HEK293 (cell line): ENCODE measurements around the gene UACA.

Experiments
- CTCF ChIA-PET: fragments of 350-600 bp; formaldehyde crosslinking; extraction: SDS; loops from one replicate; lab custom pipeline; 2021; ENCODE audit warnings: antibody characterized with exemption; lab: Yijun Ruan, JAX
- POLR2A ChIA-PET: fragments of 300-600 bp; formaldehyde crosslinking; extraction: SDS; loops from one replicate; lab custom pipeline; 2020; ENCODE audit warnings: antibody characterized with exemption, inconsistent platforms; lab: Yijun Ruan, JAX
- H3K27ac ChIP-seq: fragments of 200-500 bp; sonication (Bioruptor generic); 2 replicates; pipeline ENCODE4 v1.5.1; 2014; ENCODE audit warnings: low read depth, low read length, control low read depth, inconsistent platforms; ENCODE audit errors: extremely low read depth
- H3K36me3 ChIP-seq, 2 experiments: fragments of 200-500 bp in 1 of 2; sonication (Bioruptor generic) in 1 of 2; 1 replicate in 1 of 2; 2 replicates in 1 of 2; pipeline ENCODE4 v1.5.1; 2014 to 2017; ENCODE audit warnings: inconsistent platforms in 2 of 2, low read length in 2 of 2; ENCODE audit not compliant: control insufficient read depth in 2 of 2, insufficient read depth in 1 of 2
- H3K4me1 ChIP-seq: fragments of 200-500 bp; sonication (Bioruptor generic); 2 replicates; pipeline ENCODE4 v1.5.1; 2014; ENCODE audit warnings: mild to moderate bottlenecking, low read length, inconsistent platforms; ENCODE audit not compliant: control insufficient read depth, insufficient read depth
- H3K4me3 ChIP-seq: 2 replicates; pipeline ENCODE4 v1.5.1; 2011; ENCODE audit warnings: low read depth, mild to moderate bottlenecking, control low read depth, low read length, moderate library complexity
- H3K9me3 ChIP-seq: fragments of 200-500 bp; sonication (Bioruptor generic); 2 replicates; pipeline ENCODE4 v1.5.1; 2014; ENCODE audit warnings: low read depth, low read length, inconsistent platforms; ENCODE audit not compliant: control insufficient read depth, insufficient read depth
- GFI1B ChIP-seq: fragments of 450-650 bp; formaldehyde crosslinking; IDR thresholded peaks from 2 replicates; pipeline ENCODE4 v1.5.1; 2016; ENCODE audit warnings: missing biosample characterization, missing genetic modification characterization
- ZBTB17 ChIP-seq: fragments of 450-650 bp; formaldehyde crosslinking; IDR thresholded peaks from 2 replicates; pipeline ENCODE4 v1.5.1; 2016; ENCODE audit warnings: missing biosample characterization, missing genetic modification characterization
- ZEB2 ChIP-seq: fragments of 450-650 bp; formaldehyde crosslinking; IDR thresholded peaks from 2 replicates; pipeline ENCODE4 v1.5.1; 2016; ENCODE audit warnings: missing biosample characterization, missing genetic modification characterization
- ZNF10 ChIP-seq: fragments of 450-650 bp; formaldehyde crosslinking; IDR thresholded peaks from 2 replicates; pipeline ENCODE4 v1.5.1; 2017; ENCODE audit warnings: missing biosample characterization, missing genetic modification characterization
- ZNF214 ChIP-seq: fragments of 450-650 bp; formaldehyde crosslinking; IDR thresholded peaks from 2 replicates; pipeline ENCODE4 v1.5.1; 2017; ENCODE audit warnings: missing biosample characterization, mild to moderate bottlenecking, missing genetic modification characterization, borderline replicate concordance
- ZNF335 ChIP-seq: fragments of 450-650 bp; formaldehyde crosslinking; conservative IDR thresholded peaks from 2 replicates; pipeline ENCODE4 v1.5.1; 2016; ENCODE audit warnings: missing biosample characterization, missing genetic modification characterization
- ZNF600 ChIP-seq: fragments of 450-650 bp; formaldehyde crosslinking; IDR thresholded peaks from 2 replicates; pipeline ENCODE4 v1.5.1; 2016; ENCODE audit warnings: missing biosample characterization, missing genetic modification characterization
- ZNF791 ChIP-seq: fragments of 450-650 bp; formaldehyde crosslinking; IDR thresholded peaks from 2 replicates; pipeline ENCODE4 v1.5.1; 2016; ENCODE audit warnings: missing biosample characterization, missing genetic modification characterization
- TF ChIP-seq, protein P1 (sequence below): fragments of 450-650 bp; formaldehyde crosslinking; conservative IDR thresholded peaks from 2 replicates; pipeline ENCODE4 v1.5.1; 2016; ENCODE audit warnings: low read depth, missing biosample characterization, missing genetic modification characterization
- TF ChIP-seq, protein P2 (sequence below): fragments of 450-650 bp; formaldehyde crosslinking; IDR thresholded peaks from 2 replicates; pipeline ENCODE4 v1.5.1; 2016; ENCODE audit warnings: missing biosample characterization, missing genetic modification characterization
- TF ChIP-seq, protein P3 (sequence below): fragments of 450-650 bp; formaldehyde crosslinking; IDR thresholded peaks from 2 replicates; pipeline ENCODE4 v1.5.1; 2017; ENCODE audit warnings: missing biosample characterization, missing genetic modification characterization
- TF ChIP-seq, protein P4 (sequence below): fragments of 450-650 bp; formaldehyde crosslinking; IDR thresholded peaks from 2 replicates; pipeline ENCODE4 v1.5.1; 2016; ENCODE audit warnings: missing biosample characterization, missing genetic modification characterization
- TF ChIP-seq, protein P5 (sequence below): fragments of 450-650 bp; formaldehyde crosslinking; IDR thresholded peaks from 2 replicates; pipeline ENCODE4 v1.5.1; 2017; ENCODE audit warnings: missing biosample characterization, mild to moderate bottlenecking, missing genetic modification characterization, moderate library complexity
- TF ChIP-seq, protein P6 (sequence below): fragments of 450-650 bp; formaldehyde crosslinking; IDR thresholded peaks from 2 replicates; pipeline ENCODE4 v1.5.1; 2016; ENCODE audit warnings: missing biosample characterization, missing genetic modification characterization

UACA gene

DNA sequence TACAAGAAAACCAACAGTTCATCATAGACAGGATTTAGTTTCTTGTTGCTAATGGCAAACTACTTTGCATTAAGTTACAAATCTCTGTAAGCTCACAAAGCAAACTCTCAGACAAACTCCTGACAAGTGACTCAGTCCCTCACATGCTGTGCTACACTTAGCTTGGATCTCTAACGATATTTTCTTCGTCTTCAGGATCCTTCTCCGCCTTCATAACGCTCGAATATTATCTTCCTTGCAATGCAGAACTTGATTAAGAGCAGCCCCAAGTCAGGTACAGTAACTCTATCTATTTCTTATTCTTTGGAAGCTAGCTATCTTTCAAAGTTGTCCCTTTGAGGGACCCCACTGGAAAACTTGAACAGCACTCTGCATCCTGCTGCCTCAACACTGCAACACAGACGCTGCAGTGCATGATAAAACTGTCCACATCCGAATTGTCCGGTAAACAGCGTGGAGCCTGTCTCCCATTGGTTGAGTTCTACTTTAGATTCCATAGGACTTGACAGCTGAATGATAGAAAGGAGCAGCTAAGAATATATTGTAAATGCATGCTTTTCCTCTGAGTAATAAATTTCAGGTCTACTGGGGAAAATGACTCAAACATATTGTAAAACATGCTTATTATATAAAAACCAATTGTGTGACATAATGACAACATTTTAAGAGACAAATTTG lies 61.3 kb downstream of the UACA start (continued):
- TF ChIP-seq ZEB2 (tag by site-specific recombination) (peak; percentile 54; the same call in 1 of the 2 replicates), ZNF600 (tag by site-specific recombination) (peak; percentile 99)
- TF ChIP-seq, protein P1, sequence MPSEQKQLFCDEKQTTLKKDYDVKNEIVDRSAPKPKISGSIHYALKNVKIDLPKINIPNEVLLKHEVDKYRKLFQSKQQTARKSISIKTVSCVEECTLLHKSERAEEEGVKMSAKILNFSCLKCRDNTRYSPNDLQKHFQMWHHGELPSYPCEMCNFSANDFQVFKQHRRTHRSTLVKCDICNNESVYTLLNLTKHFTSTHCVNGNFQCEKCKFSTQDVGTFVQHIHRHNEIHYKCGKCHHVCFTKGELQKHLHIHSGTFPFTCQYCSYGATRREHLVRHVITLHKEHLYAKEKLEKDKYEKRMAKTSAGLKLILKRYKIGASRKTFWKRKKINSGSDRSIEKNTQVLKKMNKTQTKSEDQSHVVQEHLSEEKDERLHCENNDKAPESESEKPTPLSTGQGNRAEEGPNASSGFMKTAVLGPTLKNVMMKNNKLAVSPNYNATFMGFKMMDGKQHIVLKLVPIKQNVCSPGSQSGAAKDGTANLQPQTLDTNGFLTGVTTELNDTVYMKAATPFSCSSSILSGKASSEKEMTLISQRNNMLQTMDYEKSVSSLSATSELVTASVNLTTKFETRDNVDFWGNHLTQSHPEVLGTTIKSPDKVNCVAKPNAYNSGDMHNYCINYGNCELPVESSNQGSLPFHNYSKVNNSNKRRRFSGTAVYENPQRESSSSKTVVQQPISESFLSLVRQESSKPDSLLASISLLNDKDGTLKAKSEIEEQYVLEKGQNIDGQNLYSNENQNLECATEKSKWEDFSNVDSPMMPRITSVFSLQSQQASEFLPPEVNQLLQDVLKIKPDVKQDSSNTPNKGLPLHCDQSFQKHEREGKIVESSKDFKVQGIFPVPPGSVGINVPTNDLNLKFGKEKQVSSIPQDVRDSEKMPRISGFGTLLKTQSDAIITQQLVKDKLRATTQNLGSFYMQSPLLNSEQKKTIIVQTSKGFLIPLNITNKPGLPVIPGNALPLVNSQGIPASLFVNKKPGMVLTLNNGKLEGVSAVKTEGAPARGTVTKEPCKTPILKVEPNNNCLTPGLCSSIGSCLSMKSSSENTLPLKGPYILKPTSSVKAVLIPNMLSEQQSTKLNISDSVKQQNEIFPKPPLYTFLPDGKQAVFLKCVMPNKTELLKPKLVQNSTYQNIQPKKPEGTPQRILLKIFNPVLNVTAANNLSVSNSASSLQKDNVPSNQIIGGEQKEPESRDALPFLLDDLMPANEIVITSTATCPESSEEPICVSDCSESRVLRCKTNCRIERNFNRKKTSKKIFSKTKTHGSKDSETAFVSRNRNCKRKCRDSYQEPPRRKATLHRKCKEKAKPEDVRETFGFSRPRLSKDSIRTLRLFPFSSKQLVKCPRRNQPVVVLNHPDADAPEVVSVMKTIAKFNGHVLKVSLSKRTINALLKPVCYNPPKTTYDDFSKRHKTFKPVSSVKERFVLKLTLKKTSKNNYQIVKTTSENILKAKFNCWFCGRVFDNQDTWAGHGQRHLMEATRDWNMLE (tag by site-specific recombination): 0 out of 2 replicates have a peak, but pooled peaks have one; percentile 26
- TF ChIP-seq, protein P2, sequence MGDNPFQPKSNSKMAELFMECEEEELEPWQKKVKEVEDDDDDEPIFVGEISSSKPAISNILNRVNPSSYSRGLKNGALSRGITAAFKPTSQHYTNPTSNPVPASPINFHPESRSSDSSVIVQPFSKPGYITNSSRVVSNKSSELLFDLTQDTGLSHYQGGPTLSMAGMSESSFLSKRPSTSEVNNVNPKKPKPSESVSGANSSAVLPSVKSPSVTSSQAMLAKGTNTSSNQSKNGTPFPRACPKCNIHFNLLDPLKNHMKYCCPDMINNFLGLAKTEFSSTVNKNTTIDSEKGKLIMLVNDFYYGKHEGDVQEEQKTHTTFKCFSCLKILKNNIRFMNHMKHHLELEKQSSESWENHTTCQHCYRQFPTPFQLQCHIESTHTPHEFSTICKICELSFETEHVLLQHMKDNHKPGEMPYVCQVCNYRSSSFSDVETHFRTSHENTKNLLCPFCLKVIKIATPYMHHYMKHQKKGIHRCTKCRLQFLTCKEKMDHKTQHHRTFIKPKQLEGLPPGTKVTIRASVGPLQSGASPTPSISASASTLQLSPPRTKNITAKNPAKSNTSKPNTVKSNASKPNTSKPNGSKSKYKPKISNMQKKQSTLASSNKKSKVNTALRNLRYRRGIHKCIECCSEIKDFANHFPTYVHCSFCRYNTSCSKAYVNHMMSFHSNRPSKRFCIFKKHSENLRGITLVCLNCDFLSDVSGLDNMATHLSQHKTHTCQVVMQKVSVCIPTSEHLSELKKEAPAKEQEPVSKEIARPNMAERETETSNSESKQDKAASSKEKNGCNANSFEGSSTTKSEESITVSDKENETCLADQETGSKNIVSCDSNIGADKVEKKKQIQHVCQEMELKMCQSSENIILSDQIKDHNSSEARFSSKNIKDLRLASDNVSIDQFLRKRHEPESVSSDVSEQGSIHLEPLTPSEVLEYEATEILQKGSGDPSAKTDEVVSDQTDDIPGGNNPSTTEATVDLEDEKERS: no peak

DNA sequence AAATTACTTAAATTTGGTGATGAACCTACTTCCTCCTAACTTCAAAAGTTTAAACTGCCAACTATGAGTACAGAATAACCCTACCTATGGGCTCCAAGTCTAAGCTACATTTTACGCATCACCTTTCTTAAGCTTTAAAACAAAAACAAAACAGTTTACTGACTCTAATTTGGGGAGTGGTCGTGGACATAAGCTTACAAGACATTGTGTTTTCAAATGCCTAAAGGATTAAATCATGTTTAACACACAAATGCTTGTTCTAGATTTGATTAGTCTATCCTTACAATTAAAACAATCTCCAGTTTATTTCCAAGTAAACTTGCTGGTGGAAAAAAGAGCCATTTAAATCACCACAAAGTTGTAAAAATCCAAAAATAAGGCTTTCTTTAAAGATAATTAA lies 62.2 kb downstream of the UACA start:
- TF ChIP-seq ZBTB17 (tag by site-specific recombination): peak; percentile 59; the same call in 1 of the 2 replicates
- TF ChIP-seq ZNF10: no peak
- POLR2A ChIA-PET: interaction anchor here (1.0 to 2.0 kb wide), 3 partner anchors 10 to 63 kb away, joined by 4 to 6 read pairs (median 4); partner anchors contain the start of gene UACA
- CTCF ChIA-PET: interaction anchor here (0.7 to 4.7 kb wide), 6 partner anchors 13 to 112 kb away, joined by 3 to 49 read pairs (median 15); no protein-coding TSS in a partner anchor
- Histone ChIP-seq H3K36me3 (no peaks in the 10 kb centered on the region), H3K4me1 (peaks cover 56% of the 10 kb centered on the region), H3K27ac (0 out of 2 replicates have a peak overlapping the region, but pooled peaks have one; percentile 32), H3K9me3 (no peaks in the 10 kb centered on the region), H3K4me3 (peak overlapping the region; percentile 22)

DNA sequence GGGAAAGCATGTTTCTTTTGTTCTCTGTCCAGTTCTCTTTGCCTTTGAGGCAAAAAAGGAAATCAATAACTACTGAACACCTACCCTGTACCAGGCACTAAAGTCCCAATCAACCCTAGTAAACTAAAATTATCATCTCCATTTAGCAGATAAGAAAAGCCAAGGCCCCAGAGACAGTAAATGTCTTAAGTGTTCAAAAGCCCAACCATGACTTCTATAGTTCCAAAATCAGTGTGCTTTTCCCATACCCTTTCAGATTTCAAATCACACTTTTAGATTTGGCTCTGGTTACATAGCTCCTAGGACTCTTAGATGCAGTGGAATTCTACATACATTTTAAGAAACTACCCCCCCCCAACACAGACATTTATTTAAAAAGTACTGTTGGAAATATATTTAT lies 63.5 kb downstream of the UACA start:
- CTCF ChIA-PET: interaction anchor here (0.6 to 1.0 kb wide), 2 partner anchors 20 to 23 kb away, joined by 3 to 6 read pairs; no protein-coding TSS in a partner anchor
- Histone ChIP-seq H3K27ac (no peak overlapping the region), H3K4me1 (peaks cover 56% of the 10 kb centered on the region), H3K9me3 (no peaks in the 10 kb centered on the region), H3K36me3 (no peaks in the 10 kb centered on the region), H3K4me3 (no peak overlapping the region)
- POLR2A ChIA-PET: no interaction called here
- TF ChIP-seq, protein P3, sequence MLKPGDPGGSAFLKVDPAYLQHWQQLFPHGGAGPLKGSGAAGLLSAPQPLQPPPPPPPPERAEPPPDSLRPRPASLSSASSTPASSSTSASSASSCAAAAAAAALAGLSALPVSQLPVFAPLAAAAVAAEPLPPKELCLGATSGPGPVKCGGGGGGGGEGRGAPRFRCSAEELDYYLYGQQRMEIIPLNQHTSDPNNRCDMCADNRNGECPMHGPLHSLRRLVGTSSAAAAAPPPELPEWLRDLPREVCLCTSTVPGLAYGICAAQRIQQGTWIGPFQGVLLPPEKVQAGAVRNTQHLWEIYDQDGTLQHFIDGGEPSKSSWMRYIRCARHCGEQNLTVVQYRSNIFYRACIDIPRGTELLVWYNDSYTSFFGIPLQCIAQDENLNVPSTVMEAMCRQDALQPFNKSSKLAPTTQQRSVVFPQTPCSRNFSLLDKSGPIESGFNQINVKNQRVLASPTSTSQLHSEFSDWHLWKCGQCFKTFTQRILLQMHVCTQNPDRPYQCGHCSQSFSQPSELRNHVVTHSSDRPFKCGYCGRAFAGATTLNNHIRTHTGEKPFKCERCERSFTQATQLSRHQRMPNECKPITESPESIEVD (tag by site-specific recombination): peak; percentile 60
- TF ChIP-seq ZNF335 (tag by site-specific recombination): 0 out of 2 replicates have a peak, but pooled peaks have one; percentile 12
- TF ChIP-seq, protein P4, sequence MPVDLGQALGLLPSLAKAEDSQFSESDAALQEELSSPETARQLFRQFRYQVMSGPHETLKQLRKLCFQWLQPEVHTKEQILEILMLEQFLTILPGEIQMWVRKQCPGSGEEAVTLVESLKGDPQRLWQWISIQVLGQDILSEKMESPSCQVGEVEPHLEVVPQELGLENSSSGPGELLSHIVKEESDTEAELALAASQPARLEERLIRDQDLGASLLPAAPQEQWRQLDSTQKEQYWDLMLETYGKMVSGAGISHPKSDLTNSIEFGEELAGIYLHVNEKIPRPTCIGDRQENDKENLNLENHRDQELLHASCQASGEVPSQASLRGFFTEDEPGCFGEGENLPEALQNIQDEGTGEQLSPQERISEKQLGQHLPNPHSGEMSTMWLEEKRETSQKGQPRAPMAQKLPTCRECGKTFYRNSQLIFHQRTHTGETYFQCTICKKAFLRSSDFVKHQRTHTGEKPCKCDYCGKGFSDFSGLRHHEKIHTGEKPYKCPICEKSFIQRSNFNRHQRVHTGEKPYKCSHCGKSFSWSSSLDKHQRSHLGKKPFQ: 0 out of 2 replicates have a peak, but pooled peaks have one; percentile 47
- TF ChIP-seq GFI1B: peak; percentile 94
- TF ChIP-seq ZNF791 (tag by site-specific recombination): no peak
- TF ChIP-seq ZNF214 (tag by site-specific recombination): no peak
- TF ChIP-seq, protein P5, sequence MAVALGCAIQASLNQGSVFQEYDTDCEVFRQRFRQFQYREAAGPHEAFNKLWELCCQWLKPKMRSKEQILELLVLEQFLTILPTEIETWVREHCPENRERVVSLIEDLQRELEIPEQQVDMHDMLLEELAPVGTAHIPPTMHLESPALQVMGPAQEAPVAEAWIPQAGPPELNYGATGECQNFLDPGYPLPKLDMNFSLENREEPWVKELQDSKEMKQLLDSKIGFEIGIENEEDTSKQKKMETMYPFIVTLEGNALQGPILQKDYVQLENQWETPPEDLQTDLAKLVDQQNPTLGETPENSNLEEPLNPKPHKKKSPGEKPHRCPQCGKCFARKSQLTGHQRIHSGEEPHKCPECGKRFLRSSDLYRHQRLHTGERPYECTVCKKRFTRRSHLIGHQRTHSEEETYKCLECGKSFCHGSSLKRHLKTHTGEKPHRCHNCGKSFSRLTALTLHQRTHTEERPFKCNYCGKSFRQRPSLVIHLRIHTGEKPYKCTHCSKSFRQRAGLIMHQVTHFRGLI (tag by site-specific recombination): peak; percentile 98
- TF ChIP-seq, protein P6, sequence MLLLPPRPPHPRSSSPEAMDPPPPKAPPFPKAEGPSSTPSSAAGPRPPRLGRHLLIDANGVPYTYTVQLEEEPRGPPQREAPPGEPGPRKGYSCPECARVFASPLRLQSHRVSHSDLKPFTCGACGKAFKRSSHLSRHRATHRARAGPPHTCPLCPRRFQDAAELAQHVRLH (tag by site-specific recombination): peak; percentile 86
